ENCODE results near the gene STK32C.
"Not testable (repeated sequence)": the region's sequence is repeated elsewhere in the genome, so short reads cannot be mapped to it uniquely, and the experiment has no call there.

Gene STK32C

GRCh38 chr10:132227851-132228390 is 79.8 kb downstream of the STK32C start:
- no peak for DNase-seq

DNA sequence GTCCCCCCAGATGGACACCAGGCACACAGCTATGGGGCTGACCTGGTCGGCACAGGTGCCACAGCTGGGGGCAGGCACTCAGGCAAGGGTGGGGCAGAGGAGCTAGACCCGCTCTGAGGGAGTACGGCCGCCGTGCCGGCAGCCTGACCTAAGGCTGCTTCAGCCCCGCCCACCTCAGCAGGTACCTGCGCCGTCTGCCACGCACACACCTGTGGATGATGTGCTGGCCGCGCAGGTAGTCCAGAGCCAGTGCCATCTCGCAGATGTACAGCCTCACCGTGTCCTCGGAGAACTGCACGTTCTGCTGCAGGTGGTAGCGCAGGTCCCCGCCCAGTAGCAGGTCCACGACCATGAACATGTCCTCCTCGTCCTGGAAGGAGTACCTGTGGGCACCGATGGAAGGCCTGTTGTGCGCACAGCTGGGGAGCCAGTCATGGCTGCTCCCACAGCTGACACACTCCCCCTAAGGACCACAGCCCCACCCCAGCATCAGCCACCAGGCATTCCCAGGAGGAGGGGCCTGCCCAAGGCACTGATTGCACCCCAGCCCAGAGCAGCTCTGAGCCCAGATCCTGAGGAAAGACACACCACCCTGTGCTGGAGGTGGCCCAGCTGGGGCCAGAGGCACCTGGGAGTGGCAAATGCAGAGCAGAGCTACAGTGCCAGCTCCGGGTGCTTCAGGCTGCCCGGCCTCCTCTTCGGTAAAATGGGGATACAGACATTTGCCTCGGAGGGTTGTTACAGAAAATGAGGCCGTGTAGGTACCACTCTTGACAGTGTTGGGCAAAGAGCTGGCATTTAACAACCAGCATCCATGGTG is 81.0 kb downstream of the STK32C start:
- DNase-seq, result no peak

DNA sequence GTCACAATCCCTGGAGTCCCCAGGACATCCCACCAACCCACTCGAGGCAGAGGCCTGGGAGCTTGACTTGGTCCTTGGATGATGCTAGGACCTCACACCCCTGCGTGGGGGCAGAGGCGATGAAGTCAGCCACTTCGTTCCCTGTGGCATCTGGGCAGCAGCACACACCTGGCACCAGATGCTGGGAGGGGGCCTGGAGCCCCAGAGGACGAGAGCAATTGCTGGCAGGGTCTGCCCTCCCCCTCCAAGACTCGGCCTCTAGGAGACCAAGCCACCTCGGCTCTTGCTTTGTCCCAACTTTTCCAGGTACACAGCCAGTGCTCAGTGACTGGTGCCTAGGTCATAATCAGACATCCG is 81.9 kb downstream of the STK32C start:
- no peak for DNase-seq

DNA sequence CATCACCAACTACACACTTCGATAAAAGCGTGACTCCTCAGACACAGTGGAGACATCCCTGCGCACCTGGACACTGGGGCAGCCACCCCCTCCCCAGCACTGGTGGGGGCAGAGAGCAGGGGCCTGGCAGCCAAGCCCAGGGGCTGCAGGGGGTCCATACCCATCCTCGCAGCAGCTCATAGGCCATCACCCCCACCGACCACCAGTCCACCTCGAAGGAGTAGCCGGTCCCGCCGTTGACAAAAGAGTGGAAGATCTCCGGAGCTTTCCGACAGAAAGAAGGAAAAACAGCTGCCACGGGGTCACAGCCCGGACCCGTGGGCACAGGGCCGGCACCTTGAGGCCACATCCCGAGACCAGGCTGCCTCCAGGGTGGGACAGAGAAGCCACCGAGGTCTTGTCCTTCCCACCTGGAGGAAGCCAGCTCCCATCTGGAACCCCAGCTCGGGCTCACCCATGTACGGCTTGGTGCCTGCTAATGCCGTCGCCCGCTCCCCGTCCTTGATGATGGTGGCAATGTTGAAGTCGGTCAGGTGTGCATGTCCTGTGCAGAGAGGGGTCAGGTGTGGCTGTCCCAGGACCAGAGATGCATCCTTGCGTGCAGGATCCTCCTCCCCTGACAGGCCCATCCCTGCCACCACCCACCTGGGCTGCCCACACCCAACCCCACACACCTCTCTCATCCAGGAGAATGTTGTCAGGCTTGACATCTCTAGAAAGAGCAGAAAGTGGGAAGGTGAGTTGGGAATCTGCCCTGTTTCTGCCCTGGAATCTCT is 82.5 kb downstream of the STK32C start:
- no peak for DNase-seq

DNA sequence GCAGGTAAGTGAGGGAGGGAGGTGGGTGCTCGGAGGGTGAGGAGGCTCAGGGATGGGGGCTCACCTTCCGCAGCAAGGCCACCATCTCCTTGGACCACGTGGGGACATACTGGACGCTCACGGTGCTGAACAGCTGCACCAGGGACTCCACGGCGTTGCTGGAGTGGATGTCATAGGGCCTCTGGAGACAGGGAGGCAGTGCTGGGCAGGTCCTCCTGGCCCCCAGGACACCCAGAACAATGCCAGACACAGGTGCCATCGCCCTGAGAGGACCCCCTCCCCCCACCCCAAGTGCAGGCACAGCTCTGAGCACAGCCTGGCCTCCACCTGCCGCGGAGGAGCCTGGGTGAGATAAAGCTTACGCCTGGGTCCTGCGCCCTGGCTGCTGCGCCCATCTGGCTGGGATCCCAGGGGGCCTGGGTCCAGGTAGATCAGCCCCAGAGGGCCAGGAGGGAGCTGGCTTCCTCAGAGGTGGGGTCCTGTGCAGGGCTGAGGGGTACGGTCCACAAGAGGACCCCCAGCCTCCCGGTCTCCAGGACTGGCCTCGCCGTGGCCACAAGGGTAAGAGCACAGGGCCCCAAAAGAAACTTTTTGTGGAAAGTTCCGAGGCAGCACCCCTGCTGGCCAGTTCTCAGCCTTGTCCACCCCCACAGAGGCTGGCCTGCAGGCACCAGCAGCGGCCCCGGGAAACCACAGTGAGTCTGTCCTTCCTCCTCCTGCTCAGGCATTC is 83.2 kb downstream of the STK32C start:
- DNase-seq, result no peak

GRCh38 chr10:132223611-132224342 is 84.0 kb downstream of the STK32C start:
- no peak for DNase-seq

GRCh38 chr10:132223156-132223590 is 84.6 kb downstream of the STK32C start:
- peak; percentile 75 for DNase-seq

DNA sequence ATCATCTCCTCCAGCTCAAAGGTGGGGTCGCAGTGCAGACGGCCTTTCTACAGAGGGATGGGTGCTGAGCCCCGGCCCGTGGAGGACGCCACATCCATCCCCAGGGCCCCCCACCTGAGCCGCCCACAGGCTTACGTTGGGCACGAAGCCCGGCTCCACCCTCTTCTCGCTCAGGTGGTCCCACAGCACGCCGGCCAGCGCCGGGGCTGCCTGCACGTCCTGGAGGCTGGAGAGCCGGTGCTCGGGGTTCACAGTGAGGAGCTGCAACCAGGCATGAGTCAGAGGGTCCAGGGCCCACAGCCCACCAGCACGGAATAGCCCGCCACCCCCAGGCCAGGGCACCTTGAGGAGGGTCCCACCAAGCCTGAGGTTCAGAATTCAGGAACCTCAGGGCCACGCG is 85.0 kb downstream of the STK32C start:
- DNase-seq, result no peak

- DNase-seq, result not testable (repeated sequence)
Measured at GRCh38 chr10:132220996-132221395, 86.8 kb downstream of the STK32C start.

- no peak for DNase-seq
Measured at GRCh38 chr10:132220061-132220460, 87.7 kb downstream of the STK32C start.

DNA sequence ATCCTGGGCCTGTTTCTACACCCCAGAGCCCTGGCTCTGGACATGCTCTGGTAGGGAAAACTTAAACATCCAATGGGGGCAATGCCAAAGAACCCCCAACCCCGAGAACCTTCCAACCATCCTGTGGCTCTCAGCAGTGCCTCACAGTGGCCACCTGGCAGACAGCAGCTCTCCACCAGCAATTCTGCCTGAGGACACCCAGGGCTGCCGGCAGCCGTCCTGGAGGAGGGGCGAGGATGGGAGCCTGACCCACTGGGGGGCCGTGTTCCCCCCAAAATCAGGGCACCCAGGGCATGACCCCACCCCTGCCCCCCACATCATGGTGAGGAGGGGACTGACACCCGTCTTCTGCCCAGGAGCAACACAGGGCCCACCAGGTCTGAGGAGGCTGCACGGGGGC is 88.3 kb downstream of the STK32C start:
- no peak for DNase-seq

- not testable (repeated sequence) for DNase-seq
Measured at GRCh38 chr10:132216441-132216840, 91.3 kb downstream of the STK32C start.

DNA sequence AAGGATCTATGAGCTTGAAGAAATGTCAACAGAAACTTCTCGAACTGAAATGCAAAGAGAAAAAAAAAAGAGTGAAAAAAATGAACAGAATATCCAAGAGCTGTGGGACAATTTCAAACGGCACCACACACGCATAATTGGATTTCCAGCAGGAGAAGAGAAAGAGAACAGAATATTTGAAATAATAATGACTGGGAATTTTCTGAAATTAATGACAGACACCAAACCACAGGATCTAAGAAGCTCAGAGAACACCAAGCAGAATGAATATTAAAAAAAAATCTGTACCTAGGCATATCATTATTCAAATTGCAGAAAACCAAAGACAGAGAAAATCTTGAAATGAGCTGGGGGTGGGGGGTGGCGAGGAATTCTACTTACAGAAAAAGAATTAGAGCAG is 93.8 kb downstream of the STK32C start:
- no peak for DNase-seq

GRCh38 chr10:132212816-132213215 is 94.9 kb downstream of the STK32C start:
- DNase-seq, result no peak

GRCh38 chr10:132211246-132211645 is 96.5 kb downstream of the STK32C start:
- no peak for DNase-seq

GRCh38 chr10:132210766-132211165 is 97.0 kb downstream of the STK32C start:
- DNase-seq, result no peak

DNA sequence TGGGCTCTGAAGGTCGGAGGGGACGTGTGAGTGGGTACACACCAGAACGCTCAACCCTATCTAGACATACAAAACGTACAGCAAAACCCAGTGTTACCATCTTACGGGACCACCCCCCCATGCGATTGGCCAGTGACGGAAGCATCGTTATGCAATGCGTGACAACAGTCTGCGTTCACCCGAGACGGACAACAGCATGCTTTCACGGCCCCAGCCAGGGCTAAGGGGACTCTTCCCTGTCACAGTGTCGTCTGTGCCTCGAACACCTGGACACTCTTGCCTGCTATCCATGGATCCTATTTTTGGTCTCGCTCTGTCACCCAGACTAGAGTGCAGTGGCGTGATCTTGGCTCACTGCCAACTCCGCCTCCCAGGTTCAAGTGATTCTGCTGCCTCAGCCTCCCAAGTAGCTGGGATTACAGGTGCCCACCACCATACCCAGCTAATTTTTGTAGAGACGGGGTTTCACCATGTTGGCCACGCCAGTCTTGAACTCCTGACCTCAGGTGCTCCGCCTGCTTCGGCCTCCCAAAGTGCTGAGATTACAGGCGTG is 97.7 kb downstream of the STK32C start:
- DNase-seq, result no peak

DNA sequence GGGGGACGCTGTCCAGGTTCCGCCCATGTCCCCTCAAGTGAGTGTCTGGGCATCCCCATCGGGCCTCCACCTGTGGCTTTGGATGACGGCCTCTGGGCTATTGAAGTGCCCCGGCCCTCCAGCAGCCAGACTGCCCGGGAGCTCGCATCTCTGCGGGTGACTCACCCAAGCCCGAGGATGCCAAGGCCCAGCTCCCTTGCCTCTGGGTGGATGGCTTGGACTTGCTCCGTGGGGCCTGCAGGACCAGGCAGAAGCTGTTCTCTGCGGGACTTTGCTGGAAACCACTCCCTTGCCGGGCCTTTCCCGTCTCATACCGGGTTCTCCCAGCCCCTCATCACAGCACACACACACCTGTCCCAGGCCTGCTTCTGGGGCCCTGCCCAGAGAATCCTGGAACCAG is 98.6 kb downstream of the STK32C start:
- no peak for DNase-seq

DNA sequence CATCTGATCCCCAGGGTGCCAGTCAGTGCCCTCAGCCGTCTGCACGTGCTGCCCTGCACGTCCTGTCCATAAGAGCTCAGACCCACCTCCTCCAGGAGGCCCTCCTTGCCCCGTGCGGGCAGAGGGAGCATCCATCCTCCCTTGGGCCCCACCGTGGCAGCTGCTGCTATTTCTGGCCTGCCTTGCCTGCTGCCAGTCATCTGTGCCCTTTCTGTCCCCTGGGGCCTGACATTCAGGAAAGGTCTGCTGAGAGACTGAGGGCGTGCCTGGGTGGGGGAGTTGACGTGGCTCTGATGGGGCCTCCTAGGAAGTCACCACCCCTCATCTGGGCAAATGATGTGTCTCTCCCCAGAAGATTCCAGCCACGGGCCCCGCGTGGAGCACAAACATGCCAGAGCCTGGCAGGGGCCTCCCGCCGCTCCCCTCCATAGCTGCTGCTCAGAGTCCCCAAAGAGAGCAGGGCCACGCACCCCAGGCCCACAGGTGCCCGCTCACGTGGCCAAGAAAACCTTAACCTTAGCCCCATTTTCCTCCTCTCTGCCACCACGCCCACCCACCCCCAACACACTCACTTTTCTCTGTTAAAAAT is 99.2 kb downstream of the STK32C start:
- DNase-seq, result no peak

DNA sequence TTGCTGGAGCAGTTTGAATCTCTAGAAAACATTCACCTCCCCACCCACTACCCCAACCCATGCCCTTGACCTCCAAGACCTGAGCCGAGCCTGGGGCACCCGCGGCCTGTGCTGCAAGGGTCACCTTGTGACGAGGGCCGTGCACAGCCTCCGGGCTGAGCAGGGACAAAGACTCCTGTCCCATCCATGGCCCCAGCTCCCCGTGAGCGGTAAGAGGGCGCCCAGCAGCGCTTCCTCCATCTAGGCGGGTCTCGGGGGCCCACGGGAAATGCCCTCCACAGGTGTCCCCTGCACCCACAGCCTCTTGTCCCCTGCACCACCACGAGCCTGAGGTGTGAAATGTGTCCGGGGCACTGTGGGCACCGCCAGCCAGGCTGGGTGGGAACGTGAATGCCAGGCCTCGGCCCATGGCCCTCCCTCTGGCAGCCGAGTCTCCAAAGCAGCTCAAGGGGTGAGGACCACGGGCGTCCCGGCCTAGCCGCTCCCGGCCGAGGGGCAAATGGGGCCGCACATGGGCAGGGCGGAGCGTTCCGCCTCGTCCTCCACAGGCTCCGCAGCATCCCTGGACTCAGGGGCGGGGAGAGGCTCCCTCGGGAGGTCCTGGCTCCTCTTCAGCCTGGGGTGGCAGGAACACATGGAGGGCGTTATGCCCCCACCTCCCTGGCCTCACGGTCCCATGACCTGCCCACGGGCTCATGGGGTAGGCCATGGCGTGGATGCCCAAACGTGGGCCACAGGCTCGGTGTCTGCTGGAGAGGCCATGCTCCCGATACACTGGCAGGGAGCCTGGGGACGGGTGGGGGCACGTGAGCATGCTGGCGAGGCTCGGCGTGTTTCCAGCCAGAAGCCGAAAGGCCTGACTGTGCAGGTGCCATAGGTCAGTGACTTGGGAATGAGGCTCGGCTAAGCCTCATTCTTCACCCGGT is 100.0 kb downstream of the STK32C start:
- DNase-seq, result no peak
